Embryonic facial prominence (tissue), 1 donor: ENCODE results near the gene CFAP57.

ENCODE experiments used
- DNase-seq: peaks from one replicate; pipeline ENCODE4 v3.0.0-alpha.2; 2016; ENCODE audit errors: extremely low spot score

Gene CFAP57

DNA sequence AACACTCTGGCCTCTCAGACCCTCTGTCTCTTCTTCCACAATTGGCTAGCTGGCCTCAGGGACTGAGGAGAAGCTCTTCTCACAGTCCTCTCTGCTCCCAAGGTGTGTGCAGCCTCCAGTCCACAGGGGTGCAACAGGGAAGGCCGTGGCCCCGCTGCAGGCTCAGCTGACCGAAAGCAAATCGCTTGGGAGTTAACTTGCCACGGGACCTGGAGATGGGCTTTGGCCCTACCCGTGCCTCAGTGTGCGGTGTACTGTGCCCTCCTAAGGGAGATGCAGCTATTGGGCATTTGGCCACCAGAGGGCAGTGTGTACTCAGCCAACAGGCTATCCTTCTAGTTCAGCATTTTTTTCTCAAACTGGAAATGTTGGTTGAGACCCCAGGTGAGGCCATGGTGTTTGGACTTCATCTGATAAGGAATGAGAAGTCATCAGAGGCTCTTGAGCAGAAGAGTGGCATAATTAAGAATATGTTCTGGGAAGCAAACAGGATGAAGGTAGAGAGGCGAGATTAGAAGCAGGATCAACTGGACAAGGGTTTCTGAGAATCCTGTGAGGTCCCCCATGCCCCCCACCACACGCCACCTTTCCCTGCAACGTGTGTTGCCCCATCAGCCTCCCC lies 55.1 kb downstream of the CFAP57 start:
- DNase-seq: peak; percentile 66

DNA sequence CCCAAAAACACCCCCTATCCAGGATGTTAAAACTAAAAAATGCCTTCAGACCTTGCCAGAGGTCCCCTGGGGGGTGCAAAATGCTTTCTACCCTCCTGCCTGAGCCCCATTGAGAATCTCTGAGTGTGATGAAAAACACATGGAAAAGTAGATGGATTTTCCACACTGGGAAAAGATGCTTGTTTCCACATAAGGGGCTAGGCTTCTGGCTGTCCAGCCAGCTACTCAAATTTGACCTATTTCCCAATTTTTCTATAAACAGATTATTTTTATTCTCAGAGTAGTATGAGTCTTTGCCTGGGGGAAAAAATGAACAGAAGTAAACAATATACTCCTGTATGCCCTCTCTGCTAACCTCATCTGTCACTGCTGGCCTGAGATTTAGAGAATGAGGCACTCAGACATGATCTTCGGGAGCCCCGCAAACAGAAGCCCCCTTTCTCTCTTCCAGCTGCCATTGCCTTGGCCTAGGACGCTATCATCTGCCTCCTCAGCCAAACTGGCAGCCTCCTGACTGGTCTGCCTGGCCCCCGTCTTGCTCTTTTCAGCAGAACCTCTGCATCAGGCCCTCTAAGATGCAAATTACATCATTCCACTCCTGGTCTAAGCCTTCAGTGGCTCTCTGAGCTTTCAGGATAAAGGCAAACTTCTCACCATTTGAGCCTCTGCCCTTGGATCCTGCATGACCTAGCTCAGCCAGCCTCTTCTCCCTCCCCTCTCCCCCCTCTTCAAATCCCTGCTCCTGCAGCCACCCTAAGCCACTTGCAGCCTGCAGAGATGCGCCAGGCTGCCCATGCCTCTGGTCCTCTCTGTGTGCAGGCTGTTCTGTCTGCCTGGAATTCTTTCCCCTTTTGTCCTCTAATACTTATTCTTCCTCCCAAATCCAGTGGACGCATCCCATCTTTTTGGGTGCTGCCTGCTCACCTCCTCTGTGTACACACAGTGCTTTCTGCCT lies 58.0 kb downstream of the CFAP57 start:
- no peak for DNase-seq

DNA sequence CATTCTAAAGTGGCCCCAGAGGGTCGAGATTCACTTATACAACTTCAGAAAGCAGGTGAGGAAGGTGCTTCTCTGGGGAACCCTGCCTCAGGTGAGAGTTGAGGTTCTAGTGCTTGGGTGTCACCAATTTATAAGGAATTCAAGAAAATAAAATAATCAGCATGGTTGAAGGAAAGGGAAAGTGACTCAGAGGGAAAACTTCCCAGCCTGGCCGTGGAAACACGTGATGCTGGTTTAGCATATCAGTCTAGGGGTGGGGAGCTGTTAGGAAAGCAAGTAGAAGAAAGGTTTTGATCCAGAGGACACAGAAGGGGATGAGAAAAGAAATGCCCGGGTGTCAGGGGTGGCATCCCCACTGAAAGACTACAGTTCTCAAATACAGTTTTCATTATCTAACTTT lies 59.9 kb downstream of the CFAP57 start:
- DNase-seq: no peak

DNA sequence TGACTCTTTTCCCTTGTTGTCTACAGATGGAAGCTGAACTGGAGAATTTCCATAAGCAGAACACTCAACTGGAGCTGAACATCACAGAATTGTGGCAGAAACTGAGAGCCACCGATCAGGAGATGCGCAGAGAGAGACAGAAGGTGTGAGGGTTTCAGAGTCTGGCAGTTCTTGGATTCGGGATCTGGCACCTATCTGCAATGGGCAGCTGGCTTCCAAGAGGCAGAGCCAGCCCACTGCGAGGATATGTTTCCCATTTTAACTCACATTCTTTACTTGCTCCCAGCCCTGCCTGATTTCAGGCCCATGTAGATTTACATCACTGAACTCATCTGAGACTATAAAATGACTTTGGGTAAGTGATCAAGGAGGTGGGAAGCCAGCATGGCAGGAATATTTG lies 60.4 kb downstream of the CFAP57 start:
- no peak for DNase-seq

DNA sequence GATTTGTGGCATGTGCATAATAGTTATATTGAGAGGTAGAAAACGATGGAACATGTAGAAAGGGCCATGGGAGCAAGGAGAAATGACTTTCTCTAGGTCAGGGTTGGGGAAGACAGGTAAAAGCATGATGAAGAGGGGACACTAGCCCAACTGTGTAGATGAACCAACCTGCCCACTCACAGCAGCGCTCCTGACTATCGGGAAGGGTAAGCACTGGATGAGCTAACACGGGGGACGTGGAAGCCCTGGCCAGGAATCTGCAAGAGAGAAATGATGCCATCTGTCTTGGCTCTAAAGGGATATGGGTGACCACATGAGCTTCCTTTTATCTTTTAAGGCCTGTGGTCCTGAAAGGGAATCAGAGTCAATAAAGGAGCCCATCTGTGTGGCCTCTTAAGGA lies 61.5 kb downstream of the CFAP57 start:
- no peak for DNase-seq

DNA sequence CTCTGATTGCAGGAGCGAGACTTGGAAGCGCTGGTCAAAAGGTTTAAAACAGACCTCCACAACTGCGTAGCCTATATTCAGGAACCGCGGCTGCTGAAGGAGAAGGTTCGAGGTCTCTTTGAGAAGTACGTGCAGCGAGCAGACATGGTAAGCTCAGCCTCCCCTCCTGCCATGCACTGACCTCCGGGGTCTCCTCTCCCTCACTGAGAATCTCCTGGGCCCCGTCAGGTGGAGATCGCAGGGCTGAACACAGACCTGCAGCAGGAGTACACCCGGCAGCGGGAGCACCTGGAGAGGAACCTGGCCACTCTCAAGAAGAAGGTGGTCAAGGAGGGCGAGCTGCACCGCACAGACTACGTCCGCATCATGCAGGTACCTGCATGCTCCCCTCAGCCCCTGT lies 62.1 kb downstream of the CFAP57 start:
- no peak for DNase-seq

DNA sequence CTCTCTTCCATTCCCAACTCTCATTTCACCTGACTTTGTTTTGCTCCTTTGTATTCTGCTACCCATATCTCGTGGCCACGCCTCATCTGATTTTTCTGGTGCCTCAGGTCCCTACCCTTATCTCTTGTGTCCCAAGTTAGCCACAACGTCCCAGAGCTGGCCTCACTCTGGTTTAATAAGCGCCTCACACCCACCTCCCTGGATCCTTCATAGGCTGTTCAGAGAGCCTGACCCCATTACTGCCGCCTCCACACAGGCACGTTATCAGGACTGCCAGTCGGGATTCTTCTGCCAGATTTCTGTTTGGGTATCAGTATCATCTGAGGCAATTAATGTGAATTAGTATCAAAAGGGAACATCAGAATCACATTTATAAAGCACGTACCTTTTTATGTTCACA lies 62.9 kb downstream of the CFAP57 start:
- no peak for DNase-seq

DNA sequence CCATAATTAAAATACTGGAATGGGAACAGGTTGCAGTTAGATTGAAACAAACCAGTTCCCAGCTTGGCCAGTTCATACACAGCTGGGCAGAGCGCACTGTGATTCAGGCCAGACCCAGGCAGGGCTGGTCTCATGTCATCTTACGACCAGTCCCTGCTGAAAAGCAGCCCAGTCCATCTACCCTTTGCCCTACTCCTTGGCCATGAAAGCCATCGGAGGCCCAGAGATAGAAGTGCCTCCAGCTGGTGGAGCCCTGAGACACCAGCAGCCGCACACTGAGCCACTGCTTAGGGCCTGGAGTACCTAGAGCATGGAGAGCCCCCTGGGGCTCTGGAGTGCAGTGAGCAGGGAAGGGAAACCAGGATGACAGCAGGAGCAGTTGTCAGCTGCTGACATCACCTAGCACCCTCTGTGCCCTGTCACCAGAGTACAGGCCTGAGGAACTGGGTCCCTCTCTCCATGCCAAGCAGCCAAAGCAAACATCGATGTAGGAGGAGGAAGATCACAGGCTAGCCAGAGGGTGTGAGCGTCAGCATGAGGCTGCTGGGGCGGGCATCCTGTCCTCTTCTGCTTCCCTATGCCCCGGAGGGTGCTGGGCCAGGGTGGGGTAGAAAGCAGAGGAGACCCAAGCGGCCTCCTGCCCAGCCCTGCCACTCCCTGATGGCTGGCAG lies 63.5 kb downstream of the CFAP57 start:
- DNase-seq: no peak

DNA sequence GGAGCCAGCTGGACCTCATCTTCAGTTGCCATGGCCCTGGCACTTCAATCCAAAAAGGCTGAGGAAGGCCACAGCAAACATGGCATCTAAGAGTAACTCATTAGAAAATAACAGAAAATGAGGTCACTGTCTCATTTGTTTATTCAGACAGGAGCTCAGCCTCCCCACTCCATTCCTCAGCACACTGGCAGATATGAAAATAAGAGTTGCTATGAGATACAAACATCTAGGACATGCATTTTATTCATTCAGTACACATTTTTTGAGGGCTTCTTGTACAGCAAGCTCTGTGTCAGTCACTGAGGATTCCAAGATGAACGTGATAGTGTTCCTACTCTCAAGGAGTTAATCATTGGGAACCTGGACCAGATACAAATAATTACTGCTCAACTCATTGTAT lies 65.0 kb downstream of the CFAP57 start:
- no peak for DNase-seq

DNA sequence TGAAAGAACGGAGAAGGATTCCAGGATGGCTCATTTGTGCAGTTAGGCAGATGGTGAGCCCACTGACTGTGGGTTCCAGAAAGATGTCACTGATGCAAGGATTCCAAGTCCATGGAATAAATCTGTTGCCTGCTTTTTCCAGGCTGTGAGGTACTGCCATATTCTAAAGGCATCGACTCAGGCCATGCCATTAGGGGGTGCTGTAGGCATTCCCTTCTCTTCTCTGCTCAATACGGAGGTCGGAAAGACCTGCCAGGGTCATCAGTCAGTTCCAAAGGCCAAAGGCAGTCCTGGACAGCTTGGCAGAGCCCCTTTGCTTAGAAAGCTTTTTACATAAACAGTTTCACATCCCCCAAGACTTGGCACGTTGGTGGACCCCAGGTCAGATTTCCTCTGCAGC lies 66.0 kb downstream of the CFAP57 start:
- DNase-seq: no peak

DNA sequence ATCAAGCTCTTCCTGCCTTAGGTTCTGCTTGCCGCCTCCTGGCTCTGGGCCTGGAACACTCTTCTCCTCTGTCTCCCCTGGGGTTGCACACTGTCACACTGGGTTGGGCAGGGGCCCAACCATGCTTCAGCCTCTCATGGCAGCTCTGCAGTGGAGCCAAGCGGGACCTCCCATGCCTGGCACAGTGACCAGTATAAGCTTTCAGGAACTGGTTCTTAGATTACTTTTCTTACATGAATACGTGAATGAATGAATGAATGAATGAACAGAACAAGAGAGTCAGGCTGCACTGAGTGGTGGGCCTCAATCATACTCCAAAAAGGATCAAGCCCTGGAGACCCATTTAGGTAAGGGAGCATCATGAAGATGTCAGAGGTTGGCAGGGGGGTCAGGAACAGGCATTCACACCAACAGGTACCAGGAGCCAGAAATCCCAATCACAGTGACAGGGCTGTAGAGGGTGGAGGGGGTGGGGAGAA lies 66.9 kb downstream of the CFAP57 start:
- no peak for DNase-seq

DNA sequence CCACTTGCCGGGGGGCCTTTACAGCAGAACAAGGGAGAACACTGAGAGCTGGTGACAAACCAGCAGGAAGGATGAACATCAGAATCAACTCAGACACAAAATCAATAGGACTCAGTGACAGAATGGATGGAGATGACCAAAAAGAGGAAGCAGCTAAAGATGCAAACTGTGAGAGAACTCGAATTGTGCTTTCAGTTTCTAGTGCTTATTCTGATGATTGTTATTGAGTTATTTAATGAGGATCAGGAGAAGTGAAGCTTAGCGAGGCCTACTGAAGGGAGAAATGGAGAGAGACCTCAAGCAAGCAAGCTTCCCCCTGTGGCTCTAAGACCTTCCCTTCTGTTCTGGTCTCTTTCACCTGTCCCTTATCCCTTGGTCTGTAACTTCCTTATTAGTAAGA lies 67.4 kb downstream of the CFAP57 start:
- DNase-seq: no peak

DNA sequence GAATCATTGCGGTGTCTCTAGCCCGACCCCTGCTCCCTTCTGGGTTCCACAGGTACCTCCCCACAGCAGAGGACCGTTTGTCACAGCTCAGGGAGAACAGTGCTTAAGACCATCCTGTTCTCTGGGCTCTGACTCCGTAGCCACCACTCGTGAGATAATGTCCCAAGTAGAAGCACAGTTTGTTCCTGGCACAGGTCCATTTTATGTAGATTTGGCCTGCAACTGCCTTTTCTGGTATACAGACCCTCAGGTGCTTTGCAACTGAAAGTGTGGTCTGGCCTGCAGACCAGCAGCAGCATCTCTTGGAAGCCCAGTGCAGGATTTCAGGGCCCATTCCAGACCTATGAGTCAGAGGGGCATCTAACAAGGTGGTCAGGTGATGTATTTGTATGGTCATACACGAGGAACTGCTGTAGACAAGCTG lies 69.3 kb downstream of the CFAP57 start:
- no peak for DNase-seq

DNA sequence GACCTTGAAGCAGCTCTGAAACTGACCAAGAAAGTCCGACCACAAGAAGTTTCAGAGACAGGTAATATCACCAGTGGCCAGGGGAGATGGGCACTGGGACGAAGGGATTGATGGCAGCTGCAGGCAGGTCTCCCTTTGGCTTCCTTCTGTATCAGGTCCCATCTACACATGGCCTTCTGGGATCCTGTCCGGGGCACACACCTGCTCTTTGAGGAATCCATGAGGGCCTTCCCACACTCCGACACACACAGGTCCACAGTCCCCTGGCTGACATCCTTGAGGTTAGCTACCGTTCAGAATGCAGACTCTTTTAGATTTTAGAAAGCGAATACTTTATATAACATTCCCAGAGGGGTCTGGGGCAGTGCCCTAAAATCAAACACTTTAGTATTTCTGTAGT lies 71.2 kb downstream of the CFAP57 start:
- DNase-seq: no peak

DNA sequence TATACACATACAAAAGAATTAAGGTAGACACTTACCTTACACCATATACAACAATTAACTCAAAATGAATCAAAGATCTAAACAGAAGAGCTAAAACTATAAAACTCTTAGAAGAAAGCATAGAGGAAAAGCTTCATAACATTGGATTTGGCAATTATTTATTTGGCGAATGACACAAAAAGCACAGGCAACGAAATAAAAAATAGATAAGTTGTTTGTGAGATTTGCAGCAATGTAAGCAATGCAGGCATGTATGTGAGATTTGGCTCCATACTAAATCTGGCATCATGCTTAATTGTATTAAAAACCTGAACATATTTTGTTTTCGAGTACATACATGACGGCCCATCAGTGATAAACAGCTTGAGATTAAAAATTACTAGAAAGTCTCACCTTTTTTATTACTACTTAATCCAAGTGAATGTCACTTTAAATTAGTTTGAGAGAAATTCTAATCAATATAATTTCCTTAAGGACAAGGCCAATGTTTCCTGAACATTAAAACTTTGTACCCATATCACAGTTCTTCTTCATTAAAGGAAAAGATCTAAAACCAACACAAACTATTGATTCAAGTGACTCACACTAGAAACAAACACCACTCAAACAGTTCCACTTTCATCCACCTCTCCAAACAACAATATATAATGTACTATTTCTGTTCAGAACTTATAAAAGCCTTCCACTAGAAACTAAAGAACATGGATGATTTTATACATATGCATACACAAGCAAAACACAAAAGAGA lies 74.5 kb downstream of the CFAP57 start:
- DNase-seq: no peak

DNA sequence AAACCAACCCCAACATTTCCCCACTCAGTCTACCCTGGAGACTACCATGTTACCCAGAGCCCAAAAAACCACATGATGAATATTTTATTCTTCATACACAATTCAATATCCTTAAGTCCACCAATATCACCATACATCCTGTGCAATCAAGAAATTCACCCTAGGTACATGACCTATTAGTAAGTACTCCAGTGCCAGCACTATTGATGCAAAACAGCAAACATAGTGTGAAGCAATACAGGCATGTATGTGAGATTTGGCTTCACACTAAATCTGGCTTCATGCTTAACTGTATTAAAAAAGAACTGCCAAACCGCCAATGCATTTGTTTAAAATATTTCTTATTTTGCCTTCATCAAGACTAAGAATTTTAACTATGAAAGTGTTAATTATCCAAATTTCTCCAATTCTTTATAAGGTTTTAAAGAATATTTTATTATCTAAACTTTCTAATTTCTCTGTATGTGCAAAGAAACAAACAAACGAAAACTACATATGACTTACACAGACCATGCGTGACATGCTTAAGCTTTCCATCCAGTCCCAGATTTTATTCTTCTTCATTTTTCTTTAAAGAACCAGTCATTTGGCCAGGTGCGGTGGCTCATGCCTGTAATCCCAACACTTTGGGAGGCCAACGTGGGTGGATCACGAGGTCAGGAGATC lies 75.3 kb downstream of the CFAP57 start:
- no peak for DNase-seq

DNA sequence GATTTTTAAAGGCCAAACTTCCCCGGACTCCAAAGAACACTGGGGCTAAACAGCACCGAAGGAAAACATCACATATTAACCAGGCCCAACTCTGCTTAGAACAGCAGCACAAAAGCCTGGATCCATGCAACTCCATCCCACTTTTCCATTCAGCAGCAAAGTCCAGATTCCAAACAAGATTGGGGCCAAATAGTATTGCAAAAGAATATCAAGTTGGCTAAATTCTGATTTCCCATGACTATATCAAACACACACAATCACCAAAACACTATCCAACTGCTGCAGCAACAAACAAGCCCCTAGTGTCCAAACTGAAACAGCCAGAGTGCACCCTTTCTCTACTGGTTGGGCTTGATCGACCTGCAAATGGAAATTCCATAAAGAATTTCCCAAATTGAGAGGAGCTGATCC lies 78.2 kb downstream of the CFAP57 start:
- no peak for DNase-seq

DNA sequence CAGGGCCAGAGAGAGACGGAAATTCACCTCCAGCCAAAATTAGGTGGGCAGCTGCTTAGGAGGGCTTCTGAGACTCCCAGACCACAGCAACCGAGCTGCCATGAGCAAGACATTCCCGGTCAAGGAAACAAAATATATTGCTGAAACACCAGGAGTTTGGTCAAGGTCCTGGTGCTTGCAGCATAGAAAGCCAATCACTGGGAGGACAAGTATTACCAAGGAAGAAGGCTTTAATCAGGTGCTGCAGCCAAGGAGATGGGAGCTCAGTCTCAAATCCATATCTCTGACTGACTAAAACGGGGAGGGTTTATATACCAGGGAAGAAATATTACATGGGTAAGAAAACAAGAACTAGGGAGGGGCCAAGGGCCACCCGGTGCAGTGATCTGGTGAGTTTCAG lies 78.9 kb downstream of the CFAP57 start:
- no peak for DNase-seq

DNA sequence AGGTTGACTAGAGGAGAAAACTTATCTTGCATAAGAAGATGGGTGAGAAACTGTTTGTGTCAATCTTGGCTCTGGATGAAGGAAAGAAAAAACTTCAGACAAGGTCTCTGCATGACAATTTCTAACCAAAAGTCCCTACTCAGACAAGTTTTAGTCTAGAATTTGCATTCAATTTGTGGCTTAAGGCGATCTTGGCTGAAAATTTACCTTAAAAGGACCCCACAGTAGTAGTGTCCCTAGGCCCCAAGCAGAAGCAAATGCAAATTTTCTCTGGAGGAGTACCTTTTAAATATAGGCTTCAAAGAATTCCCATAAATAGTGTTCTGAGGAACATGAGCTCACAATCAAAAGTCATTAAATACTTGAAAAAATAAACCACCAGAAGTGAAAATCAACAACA lies 80.1 kb downstream of the CFAP57 start:
- DNase-seq: no peak

DNA sequence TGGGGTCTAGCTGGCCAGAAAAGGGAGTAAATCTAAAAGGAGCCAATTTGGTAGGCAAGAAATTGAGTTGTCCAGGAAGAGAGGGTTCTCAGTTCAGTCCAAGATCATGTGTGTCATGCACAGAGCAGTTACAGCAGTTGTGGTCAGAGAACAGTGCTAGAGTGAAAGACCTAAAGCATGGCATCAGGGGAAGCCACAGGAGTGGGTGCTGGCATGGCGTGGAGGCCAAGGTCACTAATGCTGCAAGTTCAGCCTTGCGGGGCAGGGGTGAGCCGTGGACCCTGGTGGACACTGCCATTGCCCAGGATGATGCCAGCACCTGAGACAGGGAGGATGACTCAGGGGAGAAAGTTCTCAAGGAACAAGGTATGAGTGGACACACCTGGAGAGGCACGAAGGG lies 81.0 kb downstream of the CFAP57 start:
- no peak for DNase-seq

DNA sequence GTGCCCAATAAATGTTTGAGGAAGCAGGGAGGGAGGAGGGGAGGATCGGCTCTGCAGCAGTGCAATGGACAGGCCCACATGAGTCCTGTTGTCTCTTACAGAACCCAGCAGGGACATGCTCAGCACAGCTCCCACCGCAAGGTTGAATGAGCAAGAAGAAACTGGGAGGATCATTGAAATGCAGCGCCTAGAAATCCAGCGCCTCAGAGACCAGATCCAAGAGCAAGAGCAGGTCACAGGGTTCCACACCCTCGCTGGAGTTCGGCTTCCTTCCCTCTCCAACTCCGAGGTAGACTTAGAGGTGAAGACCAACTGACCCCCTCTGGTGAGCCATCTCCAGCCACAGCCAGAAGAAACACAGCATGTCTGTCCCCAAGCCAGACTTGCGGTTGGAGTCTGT lies 81.7 kb downstream of the CFAP57 start:
- DNase-seq: no peak
